SH-SY5Y (cell line): Measurements from ENCODE around the gene TBC1D22A.

Experiments used
- GATA2 ChIP-seq: IDR thresholded peaks from 2 replicates; pipeline ENCODE4 v1.6.1; 2011; ENCODE audit warnings: mild to moderate bottlenecking, low read depth, low read length
- GATA3 ChIP-seq: IDR thresholded peaks from 2 replicates; pipeline ENCODE4 v1.6.1; 2011; ENCODE audit warnings: low read depth, mild to moderate bottlenecking, low read length, moderate library complexity

Gene TBC1D22A

GRCh38 chr22:47040486-47041270 lies 278.2 kb downstream of the TBC1D22A start:
- no peak for TF ChIP-seq GATA3
- TF ChIP-seq GATA2: no peak

- TF ChIP-seq GATA2: no peak
- no peak for TF ChIP-seq GATA3
Measured at GRCh38 chr22:47041271-47042115, 279.0 kb downstream of the TBC1D22A start.

GRCh38 chr22:47042116-47042825 lies 279.8 kb downstream of the TBC1D22A start:
- TF ChIP-seq GATA3: no peak
- TF ChIP-seq GATA2: no peak

- TF ChIP-seq GATA3 (no peak), GATA2 (no peak)
Measured at GRCh38 chr22:47042861-47043496, 280.5 kb downstream of the TBC1D22A start.

GRCh38 chr22:47043835-47044721 lies 281.6 kb downstream of the TBC1D22A start:
- TF ChIP-seq GATA2 (no peak), GATA3 (no peak)

- TF ChIP-seq GATA3 (no peak), GATA2 (no peak)
Measured at GRCh38 chr22:47044722-47045535, 282.5 kb downstream of the TBC1D22A start.

GRCh38 chr22:47045691-47046410 lies 283.4 kb downstream of the TBC1D22A start:
- TF ChIP-seq GATA2: no peak
- TF ChIP-seq GATA3: no peak

GRCh38 chr22:47046411-47047065 lies 284.1 kb downstream of the TBC1D22A start:
- TF ChIP-seq GATA3 (no peak), GATA2 (no peak)

- TF ChIP-seq GATA3: no peak
- no peak for TF ChIP-seq GATA2
Measured at GRCh38 chr22:47047321-47048122, 285.1 kb downstream of the TBC1D22A start.
